HEK293 (cell line): ENCODE measurements around the gene WDSUB1.

Experiments used
- CTCF ChIA-PET: fragments of 350-600 bp; formaldehyde crosslinking; extraction: SDS; loops from one replicate; lab custom pipeline; 2021; ENCODE audit warnings: antibody characterized with exemption; lab: Yijun Ruan, JAX
- POLR2A ChIA-PET: fragments of 300-600 bp; formaldehyde crosslinking; extraction: SDS; loops from one replicate; lab custom pipeline; 2020; ENCODE audit warnings: antibody characterized with exemption, inconsistent platforms; lab: Yijun Ruan, JAX
- H3K27ac ChIP-seq: fragments of 200-500 bp; sonication (Bioruptor generic); 2 replicates; pipeline ENCODE4 v1.5.1; 2014; ENCODE audit warnings: low read depth, low read length, control low read depth, inconsistent platforms; ENCODE audit errors: extremely low read depth
- H3K36me3 ChIP-seq, 2 experiments: fragments of 200-500 bp in 1 of 2; sonication (Bioruptor generic) in 1 of 2; 1 replicate in 1 of 2; 2 replicates in 1 of 2; pipeline ENCODE4 v1.5.1; 2014 to 2017; ENCODE audit warnings: inconsistent platforms in 2 of 2, low read length in 2 of 2; ENCODE audit not compliant: control insufficient read depth in 2 of 2, insufficient read depth in 1 of 2
- H3K4me1 ChIP-seq: fragments of 200-500 bp; sonication (Bioruptor generic); 2 replicates; pipeline ENCODE4 v1.5.1; 2014; ENCODE audit warnings: mild to moderate bottlenecking, low read length, inconsistent platforms; ENCODE audit not compliant: control insufficient read depth, insufficient read depth
- H3K4me3 ChIP-seq: 2 replicates; pipeline ENCODE4 v1.5.1; 2011; ENCODE audit warnings: low read depth, mild to moderate bottlenecking, control low read depth, low read length, moderate library complexity
- H3K9me3 ChIP-seq: fragments of 200-500 bp; sonication (Bioruptor generic); 2 replicates; pipeline ENCODE4 v1.5.1; 2014; ENCODE audit warnings: low read depth, low read length, inconsistent platforms; ENCODE audit not compliant: control insufficient read depth, insufficient read depth
- ATF2 ChIP-seq: fragments of 450-650 bp; formaldehyde crosslinking; IDR thresholded peaks from 2 replicates; pipeline ENCODE4 v1.5.1; 2016; ENCODE audit warnings: missing biosample characterization, missing genetic modification characterization, low read depth
- EGR2 ChIP-seq: fragments of 450-650 bp; formaldehyde crosslinking; IDR thresholded peaks from 2 replicates; pipeline ENCODE4 v1.5.1; 2016; ENCODE audit warnings: low read depth, missing biosample characterization, missing genetic modification characterization
- GLIS1 ChIP-seq: fragments of 450-650 bp; formaldehyde crosslinking; IDR thresholded peaks from 2 replicates; pipeline ENCODE4 v1.5.1; 2016; ENCODE audit warnings: missing biosample characterization, missing genetic modification characterization
- KLF16 ChIP-seq: fragments of 450-650 bp; formaldehyde crosslinking; IDR thresholded peaks from 2 replicates; pipeline ENCODE4 v1.5.1; 2017; ENCODE audit warnings: missing biosample characterization, missing genetic modification characterization
- KLF17 ChIP-seq: fragments of 450-650 bp; formaldehyde crosslinking; IDR thresholded peaks from 2 replicates; pipeline ENCODE4 v1.5.1; 2016; ENCODE audit warnings: missing biosample characterization, missing genetic modification characterization
- KLF7 ChIP-seq: fragments of 450-650 bp; formaldehyde crosslinking; IDR thresholded peaks from 2 replicates; pipeline ENCODE4 v1.5.1; 2016; ENCODE audit warnings: missing biosample characterization, missing genetic modification characterization, borderline replicate concordance
- KLF8 ChIP-seq: fragments of 450-650 bp; formaldehyde crosslinking; IDR thresholded peaks from 2 replicates; pipeline ENCODE4 v1.5.1; 2016; ENCODE audit warnings: missing biosample characterization, missing genetic modification characterization
- KLF9 ChIP-seq: fragments of 450-650 bp; formaldehyde crosslinking; IDR thresholded peaks from 2 replicates; pipeline ENCODE4 v1.5.1; 2016; ENCODE audit warnings: missing biosample characterization, missing genetic modification characterization, low read depth
- OSR2 ChIP-seq: fragments of 450-650 bp; formaldehyde crosslinking; IDR thresholded peaks from 2 replicates; pipeline ENCODE4 v1.5.1; 2016; ENCODE audit warnings: missing biosample characterization, missing genetic modification characterization
- SP3 ChIP-seq: fragments of 450-650 bp; formaldehyde crosslinking; IDR thresholded peaks from 2 replicates; pipeline ENCODE4 v1.5.1; 2016; ENCODE audit warnings: missing biosample characterization, missing genetic modification characterization
- TCF7L2 ChIP-seq: IDR thresholded peaks from 2 replicates; pipeline ENCODE4 v1.6.1; 2011; ENCODE audit warnings: low read depth, mild to moderate bottlenecking, inconsistent platforms, low read length, moderate library complexity, borderline replicate concordance
- ZBTB20 ChIP-seq: fragments of 450-650 bp; formaldehyde crosslinking; IDR thresholded peaks from 2 replicates; pipeline ENCODE4 v1.5.1; 2016; ENCODE audit warnings: missing biosample characterization, missing genetic modification characterization
- ZFHX2 ChIP-seq: fragments of 450-650 bp; formaldehyde crosslinking; conservative IDR thresholded peaks from 2 replicates; pipeline ENCODE4 v1.5.1; 2016; ENCODE audit warnings: missing biosample characterization, missing genetic modification characterization
- ZFP3 ChIP-seq: fragments of 450-650 bp; formaldehyde crosslinking; IDR thresholded peaks from 2 replicates; pipeline ENCODE4 v1.5.1; 2016; ENCODE audit warnings: low read depth, missing biosample characterization, missing genetic modification characterization
- ZFP37 ChIP-seq: fragments of 450-650 bp; formaldehyde crosslinking; IDR thresholded peaks from 2 replicates; pipeline ENCODE4 v1.5.1; 2016; ENCODE audit warnings: missing biosample characterization, missing genetic modification characterization
- ZNF341 ChIP-seq: fragments of 450-650 bp; formaldehyde crosslinking; IDR thresholded peaks from 2 replicates; pipeline ENCODE4; 2016; ENCODE audit warnings: low read depth, missing biosample characterization, missing genetic modification characterization
- ZNF549 ChIP-seq: fragments of 450-650 bp; IDR thresholded peaks from 2 replicates; pipeline ENCODE4 v1.5.1; 2018; ENCODE audit warnings: missing biosample characterization, missing genetic modification characterization, mild to moderate bottlenecking, inconsistent platforms, moderate library complexity
- ZNF560 ChIP-seq: fragments of 450-650 bp; formaldehyde crosslinking; IDR thresholded peaks from 2 replicates; pipeline ENCODE4 v1.5.1; 2017; ENCODE audit warnings: missing biosample characterization, missing genetic modification characterization, borderline replicate concordance
- ZNF654 ChIP-seq: fragments of 450-650 bp; formaldehyde crosslinking; IDR thresholded peaks from 2 replicates; pipeline ENCODE4 v1.5.1; 2016; ENCODE audit warnings: low read depth, missing biosample characterization, missing genetic modification characterization
- ZNF664 ChIP-seq: fragments of 450-650 bp; formaldehyde crosslinking; IDR thresholded peaks from 2 replicates; pipeline ENCODE4 v1.5.1; 2016; ENCODE audit warnings: missing biosample characterization, missing genetic modification characterization
- ZNF777 ChIP-seq: fragments of 450-650 bp; formaldehyde crosslinking; IDR thresholded peaks from 2 replicates; pipeline ENCODE4 v1.5.1; 2017; ENCODE audit warnings: missing biosample characterization, missing genetic modification characterization, borderline replicate concordance
- ZNF843 ChIP-seq: fragments of 450-650 bp; formaldehyde crosslinking; IDR thresholded peaks from 2 replicates; pipeline ENCODE4 v1.5.1; 2016; ENCODE audit warnings: missing biosample characterization, missing genetic modification characterization
- ZSCAN4 ChIP-seq: fragments of 450-650 bp; formaldehyde crosslinking; IDR thresholded peaks from 2 replicates; pipeline ENCODE4 v1.5.1; 2017; ENCODE audit warnings: missing biosample characterization, missing genetic modification characterization
- ZXDB ChIP-seq: fragments of 450-650 bp; formaldehyde crosslinking; IDR thresholded peaks from 2 replicates; pipeline ENCODE4 v1.5.1; 2016; ENCODE audit warnings: missing biosample characterization, missing genetic modification characterization
- TF ChIP-seq, protein P1 (sequence below): fragments of 450-650 bp; formaldehyde crosslinking; IDR thresholded peaks from 2 replicates; pipeline ENCODE4 v1.5.1; 2016; ENCODE audit warnings: missing biosample characterization, missing genetic modification characterization
- TF ChIP-seq, protein P2 (sequence below): fragments of 450-650 bp; formaldehyde crosslinking; IDR thresholded peaks from 2 replicates; pipeline ENCODE4 v1.5.1; 2016; ENCODE audit warnings: missing biosample characterization, missing genetic modification characterization
- TF ChIP-seq, protein P3 (sequence below): fragments of 450-650 bp; formaldehyde crosslinking; IDR thresholded peaks from 2 replicates; pipeline ENCODE4 v1.5.1; 2017; ENCODE audit warnings: missing biosample characterization, missing genetic modification characterization

Gene WDSUB1

DNA sequence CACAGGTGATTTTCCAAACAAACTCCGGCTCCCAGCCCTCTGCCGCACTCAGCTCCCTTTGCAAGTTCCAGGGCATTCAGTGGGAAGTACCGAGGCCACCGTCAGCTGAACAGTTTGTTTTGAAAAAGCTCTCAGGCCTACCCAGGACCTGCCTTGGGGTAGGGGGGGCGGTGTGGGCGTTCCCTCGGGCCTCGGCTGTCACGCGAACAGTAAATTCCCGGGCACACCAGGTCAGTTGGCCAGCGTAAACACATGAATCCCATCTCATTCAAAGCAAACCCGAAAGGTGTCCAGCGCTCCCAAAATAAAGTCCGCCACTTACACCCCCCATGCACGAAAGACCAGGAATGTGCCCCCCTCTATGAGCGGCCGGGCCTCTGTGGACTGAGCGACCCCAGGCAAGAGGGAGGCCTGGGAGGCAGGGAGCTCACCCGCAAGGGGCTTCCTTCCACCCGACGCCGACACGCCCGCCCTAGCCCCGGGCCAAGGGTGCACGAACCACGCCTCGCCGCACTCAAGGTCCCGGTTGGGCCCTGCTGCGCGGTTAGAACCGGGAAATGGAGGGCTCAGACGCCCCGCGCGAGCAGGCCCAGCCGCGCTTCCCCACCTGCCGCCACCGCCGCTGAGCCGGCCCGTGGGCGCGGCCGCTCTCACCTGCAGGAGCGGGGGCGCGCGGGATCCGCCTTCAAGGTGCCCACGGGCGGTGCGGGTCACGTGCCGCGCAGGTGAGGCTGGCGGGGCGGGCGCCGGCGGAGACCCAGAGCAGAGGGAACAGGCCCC is at the start of gene WDSUB1:
WDSUB1 (minus strand) TSS at position 775 of the 780 bp plus-strand sequence. CDS start 3,634 bp downstream, outside the sequence.
- Histone ChIP-seq H3K4me3 (peak within 1 kb of the TSS; percentile 90), H3K4me1 (peaks cover 16% of the 10 kb centered on the region; the same call in 1 of the 2 replicates), H3K36me3 (peaks cover 0 to 11% of the 10 kb centered on the region in 2 experiments; a peak in 2 of 3 replicates), H3K27ac (peak within 1 kb of the TSS; percentile 87), H3K9me3 (no peaks in the 10 kb centered on the region)
- POLR2A ChIA-PET = interaction anchor here (0.9 to 1.7 kb wide), 5 partner anchors 12 to 426 kb away, joined by 3 to 12 read pairs (median 4); partner anchors contain the start of genes BAZ2B and MARCHF7
- CTCF ChIA-PET = interaction anchor here (1.0 kb wide), 1 partner anchor 100 kb away, joined by 3 read pairs; no protein-coding TSS in a partner anchor
- TF ChIP-seq KLF16 = peak; percentile 56; the same call in 1 of the 2 replicates
- TF ChIP-seq ZSCAN4 (tag by site-specific recombination) = no peak
- peak; percentile 92 for TF ChIP-seq ZBTB20 (tag by site-specific recombination)
- TF ChIP-seq KLF9 (tag by site-specific recombination) = peak; percentile 74; the same call in 1 of the 2 replicates
- TF ChIP-seq ZNF549 = no peak
- no peak for TF ChIP-seq ZNF654 (tag by site-specific recombination)
- no peak for TF ChIP-seq ATF2 (tag by site-specific recombination)
- peak; percentile 32; the same call in 1 of the 2 replicates for TF ChIP-seq GLIS1
- TF ChIP-seq, protein P1, sequence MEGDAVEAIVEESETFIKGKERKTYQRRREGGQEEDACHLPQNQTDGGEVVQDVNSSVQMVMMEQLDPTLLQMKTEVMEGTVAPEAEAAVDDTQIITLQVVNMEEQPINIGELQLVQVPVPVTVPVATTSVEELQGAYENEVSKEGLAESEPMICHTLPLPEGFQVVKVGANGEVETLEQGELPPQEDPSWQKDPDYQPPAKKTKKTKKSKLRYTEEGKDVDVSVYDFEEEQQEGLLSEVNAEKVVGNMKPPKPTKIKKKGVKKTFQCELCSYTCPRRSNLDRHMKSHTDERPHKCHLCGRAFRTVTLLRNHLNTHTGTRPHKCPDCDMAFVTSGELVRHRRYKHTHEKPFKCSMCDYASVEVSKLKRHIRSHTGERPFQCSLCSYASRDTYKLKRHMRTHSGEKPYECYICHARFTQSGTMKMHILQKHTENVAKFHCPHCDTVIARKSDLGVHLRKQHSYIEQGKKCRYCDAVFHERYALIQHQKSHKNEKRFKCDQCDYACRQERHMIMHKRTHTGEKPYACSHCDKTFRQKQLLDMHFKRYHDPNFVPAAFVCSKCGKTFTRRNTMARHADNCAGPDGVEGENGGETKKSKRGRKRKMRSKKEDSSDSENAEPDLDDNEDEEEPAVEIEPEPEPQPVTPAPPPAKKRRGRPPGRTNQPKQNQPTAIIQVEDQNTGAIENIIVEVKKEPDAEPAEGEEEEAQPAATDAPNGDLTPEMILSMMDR (tag by site-specific recombination) = 0 out of 2 replicates have a peak, but pooled peaks have one; percentile 20
- TF ChIP-seq, protein P2, sequence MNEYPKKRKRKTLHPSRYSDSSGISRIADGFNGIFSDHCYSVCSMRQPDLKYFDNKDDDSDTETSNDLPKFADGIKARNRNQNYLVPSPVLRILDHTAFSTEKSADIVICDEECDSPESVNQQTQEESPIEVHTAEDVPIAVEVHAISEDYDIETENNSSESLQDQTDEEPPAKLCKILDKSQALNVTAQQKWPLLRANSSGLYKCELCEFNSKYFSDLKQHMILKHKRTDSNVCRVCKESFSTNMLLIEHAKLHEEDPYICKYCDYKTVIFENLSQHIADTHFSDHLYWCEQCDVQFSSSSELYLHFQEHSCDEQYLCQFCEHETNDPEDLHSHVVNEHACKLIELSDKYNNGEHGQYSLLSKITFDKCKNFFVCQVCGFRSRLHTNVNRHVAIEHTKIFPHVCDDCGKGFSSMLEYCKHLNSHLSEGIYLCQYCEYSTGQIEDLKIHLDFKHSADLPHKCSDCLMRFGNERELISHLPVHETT = no peak
- TF ChIP-seq ZNF341 (tag by site-specific recombination) = peak; percentile 17; the same call in 1 of the 2 replicates
- TF ChIP-seq ZNF843 (tag by site-specific recombination) = peak; percentile 28; the same call in 1 of the 2 replicates
- TF ChIP-seq, protein P3, sequence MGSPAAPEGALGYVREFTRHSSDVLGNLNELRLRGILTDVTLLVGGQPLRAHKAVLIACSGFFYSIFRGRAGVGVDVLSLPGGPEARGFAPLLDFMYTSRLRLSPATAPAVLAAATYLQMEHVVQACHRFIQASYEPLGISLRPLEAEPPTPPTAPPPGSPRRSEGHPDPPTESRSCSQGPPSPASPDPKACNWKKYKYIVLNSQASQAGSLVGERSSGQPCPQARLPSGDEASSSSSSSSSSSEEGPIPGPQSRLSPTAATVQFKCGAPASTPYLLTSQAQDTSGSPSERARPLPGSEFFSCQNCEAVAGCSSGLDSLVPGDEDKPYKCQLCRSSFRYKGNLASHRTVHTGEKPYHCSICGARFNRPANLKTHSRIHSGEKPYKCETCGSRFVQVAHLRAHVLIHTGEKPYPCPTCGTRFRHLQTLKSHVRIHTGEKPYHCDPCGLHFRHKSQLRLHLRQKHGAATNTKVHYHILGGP (tag by site-specific recombination) = no peak
- TF ChIP-seq ZFP3 (tag by site-specific recombination) = no peak
- peak; percentile 43 for TF ChIP-seq SP3 (tag by site-specific recombination)
- peak; percentile 59 for TF ChIP-seq ZXDB (tag by site-specific recombination)
- TF ChIP-seq ZNF777 (tag by site-specific recombination) = no peak
- TF ChIP-seq TCF7L2 = no peak
- 0 out of 2 replicates have a peak, but pooled peaks have one; percentile 32 for TF ChIP-seq ZFP37 (tag by site-specific recombination)
- TF ChIP-seq KLF17 (tag by site-specific recombination) = 0 out of 2 replicates have a peak, but pooled peaks have one; percentile 40
- TF ChIP-seq ZNF664 = no peak
- peak; percentile 65; the same call in 1 of the 2 replicates for TF ChIP-seq KLF8 (tag by site-specific recombination)
- TF ChIP-seq EGR2 (tag by site-specific recombination) = peak; percentile 50; the same call in 1 of the 2 replicates
- no peak for TF ChIP-seq ZNF560 (tag by site-specific recombination)
- TF ChIP-seq KLF7 (tag by site-specific recombination) = peak; percentile 33; the same call in 1 of the 2 replicates
- no peak for TF ChIP-seq OSR2
- TF ChIP-seq ZFHX2 (tag by site-specific recombination) = peak; percentile 59
